GM23338 (cell line): ENCODE results near the gene EXOC2. TPM values are rescaled to one million over a fixed set of nuclear protein-coding genes. Genes with fewer than 3 reads are reported as not detected.

ENCODE experiments used
- ATAC-seq: fragments of 200-7000 bp; cut with Tn5 transposase; 3 replicates; pipeline ENCODE4 v1.9.1; 2020
- DNase-seq: peaks from one replicate; pipeline ENCODE4 v3.0.0-alpha.2; 2015; ENCODE audit warnings: low spot score
- H2AFZ ChIP-seq: fragments of 200-600 bp; sonication (generic); 2 replicates; pipeline ENCODE4 v1.8.0; 2016; ENCODE audit warnings: antibody characterized with exemption, mild to moderate bottlenecking, moderate library complexity
- H3F3A ChIP-seq: fragments of 200-600 bp; sonication (generic); replicated peaks from 2 replicates; pipeline ENCODE4 v1.8.0; 2017; ENCODE audit warnings: antibody characterized with exemption, mixed run types, low read depth
- H3K27ac ChIP-seq: fragments of 200-600 bp; sonication (generic); 2 replicates; pipeline ENCODE4 v1.6.1; 2016; ENCODE audit warnings: low read depth
- H3K27me3 ChIP-seq: fragments of 200-600 bp; sonication (generic); 2 replicates; pipeline ENCODE4 v1.8.0; 2016; ENCODE audit warnings: mild to moderate bottlenecking, mixed run types, moderate library complexity; ENCODE audit not compliant: insufficient read depth
- H3K36me3 ChIP-seq: fragments of 200-600 bp; sonication (generic); 2 replicates; pipeline ENCODE4 v1.8.0; 2016; ENCODE audit warnings: mild to moderate bottlenecking; ENCODE audit not compliant: insufficient read depth
- H3K4me1 ChIP-seq: fragments of 200-600 bp; sonication (generic); 2 replicates; pipeline ENCODE4 v1.8.0; 2016; ENCODE audit warnings: mild to moderate bottlenecking, moderate library complexity; ENCODE audit not compliant: insufficient read depth
- H3K4me2 ChIP-seq: fragments of 200-600 bp; sonication (generic); 2 replicates; pipeline ENCODE4 v1.7.1; 2017; ENCODE audit warnings: mixed run types
- H3K4me3 ChIP-seq: fragments of 200-600 bp; sonication (generic); 2 replicates; pipeline ENCODE4 v1.6.1; 2016; ENCODE audit warnings: mixed run types
- H3K79me2 ChIP-seq: fragments of 200-600 bp; sonication (generic); replicated peaks from 2 replicates; pipeline ENCODE4 v1.8.0; 2017; ENCODE audit warnings: mild to moderate bottlenecking; ENCODE audit not compliant: insufficient read depth
- H3K9me2 ChIP-seq: fragments of 200-600 bp; sonication (generic); 2 replicates; pipeline ENCODE4 v1.8.0; 2017; ENCODE audit not compliant: insufficient read depth
- H4K20me1 ChIP-seq: fragments of 200-600 bp; sonication (generic); replicated peaks from 2 replicates; pipeline ENCODE4 v1.8.0; 2017; ENCODE audit warnings: mild to moderate bottlenecking; ENCODE audit not compliant: insufficient read depth
- H3K27ac Mint-ChIP-seq: 2 replicates; pipeline ENCODE4 v1.8.0; 2020; ENCODE audit warnings: inconsistent platforms, mild to moderate bottlenecking, moderate library complexity, mixed read lengths
- H3K27me3 Mint-ChIP-seq: 3 replicates; pipeline ENCODE4 v1.8.0; 2022; ENCODE audit warnings: low read depth, mild to moderate bottlenecking, moderate library complexity, mixed read lengths, inconsistent platforms; ENCODE audit not compliant: insufficient read depth, poor library complexity
- H3K36me3 Mint-ChIP-seq: 3 replicates; pipeline ENCODE4 v1.8.0; 2021; ENCODE audit warnings: low read depth, mild to moderate bottlenecking, inconsistent platforms, moderate library complexity, mixed read lengths
- H3K4me1 Mint-ChIP-seq: 3 replicates; pipeline ENCODE4 v1.8.0; 2020; ENCODE audit warnings: mild to moderate bottlenecking, inconsistent platforms, mixed read lengths
- H3K4me3 Mint-ChIP-seq: 3 replicates; pipeline ENCODE4 v1.8.0; 2021; ENCODE audit warnings: moderate library complexity, mild to moderate bottlenecking, inconsistent platforms, mixed read lengths
- H3K9me3 Mint-ChIP-seq: 3 replicates; pipeline ENCODE4 v1.8.0; 2020; ENCODE audit warnings: moderate library complexity, mild to moderate bottlenecking, inconsistent platforms, mixed read lengths
- CREB1 ChIP-seq: fragments of 250-450 bp; sonication (Bioruptor Pico); IDR thresholded peaks from 2 replicates; pipeline ENCODE4 v1.5.0; 2020; ENCODE audit warnings: low read depth, mild to moderate bottlenecking, moderate library complexity
- ETS1 ChIP-seq: IDR thresholded peaks from 2 replicates; pipeline ENCODE4 v1.6.1; 2016; ENCODE audit warnings: antibody characterized with exemption
- EZH2 ChIP-seq: fragments of 200-600 bp; sonication (generic); IDR thresholded peaks from one replicate; pipeline ENCODE4 v1.8.0; 2017; ENCODE audit warnings: antibody characterized with exemption, mild to moderate bottlenecking, low read depth; ENCODE audit not compliant: unreplicated experiment
- NANOG ChIP-seq: IDR thresholded peaks from 2 replicates; pipeline ENCODE4 v1.6.1; 2016; ENCODE audit warnings: antibody characterized with exemption, borderline replicate concordance
- POLR2AphosphoS5 ChIP-seq: IDR thresholded peaks from 2 replicates; pipeline ENCODE4 v1.6.1; 2016; ENCODE audit warnings: antibody characterized with exemption, low read depth
- ZNF114 ChIP-seq: fragments of 250-450 bp; sonication (Bioruptor Pico); IDR thresholded peaks from 2 replicates; pipeline ENCODE4 v1.5.0; 2020; ENCODE audit warnings: mild to moderate bottlenecking, moderate library complexity
- ZNF331 ChIP-seq: fragments of 250-450 bp; sonication (Bioruptor Pico); IDR thresholded peaks from 2 replicates; pipeline ENCODE4 v1.5.0; 2020; ENCODE audit warnings: low read depth, mild to moderate bottlenecking, moderate library complexity
- polyA plus RNA-seq: library from polyadenylated mRNA; unstranded; fragments of >200 nt; fragmentation: Nextera tagmentation; extraction: Ambion mirVana; gene quantifications from 2 replicates; pipeline ENCODE4 v1.2.1, GENCODE V29; 2016
- total RNA-seq: library from RNA; depleted of rRNA; stranded (reverse); fragments of >200 nt; shearing (Covaris generic); gene quantifications from 2 replicates; pipeline ENCODE4 v1.2.3, GENCODE V29; 2014
- TF ChIP-seq, protein P1 (sequence below): IDR thresholded peaks from one replicate; pipeline ENCODE4 v1.6.1; 2018; ENCODE audit warnings: antibody characterized with exemption; ENCODE audit not compliant: unreplicated experiment

The EXOC2 gene
- total and polyA plus RNA-seq, 2 experiments from 2014 or later = 28.7 to 93.6 TPM

- no peak for TF ChIP-seq EZH2
- no peak for TF ChIP-seq ZNF331
- TF ChIP-seq ZNF114 = no peak
- no peak for TF ChIP-seq NANOG
These were observed 727 bp upstream of the EXOC2 start (continued) for GRCh38 chr6:693723-694009.

DNA sequence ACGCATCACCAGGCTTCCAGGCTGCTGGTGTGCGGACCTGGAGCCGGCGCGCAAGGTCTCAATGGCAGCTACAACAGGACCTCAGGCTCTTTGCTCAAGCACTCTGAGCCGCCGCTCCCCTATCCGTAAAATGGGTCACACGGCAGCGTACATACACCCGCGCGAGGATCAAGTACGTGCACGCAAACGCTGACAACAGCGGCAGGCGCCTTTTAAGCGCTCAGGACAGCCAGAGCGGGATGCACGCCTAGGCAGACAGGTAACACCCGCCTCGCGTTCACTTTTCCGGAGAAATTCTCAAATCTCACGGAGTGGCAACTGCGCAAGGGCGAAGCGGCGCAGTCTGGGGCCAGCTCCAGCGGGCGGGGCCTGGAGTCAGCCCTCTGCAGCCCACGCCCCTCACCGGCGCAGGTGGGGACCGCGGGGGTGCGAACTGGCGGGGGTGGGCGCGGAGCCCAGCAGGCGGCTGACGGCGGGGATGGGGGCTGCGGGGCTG, 535 bp downstream of the EXOC2 start:
- peak overlapping the region; percentile 81 for H3K27ac ChIP-seq
- H3K36me3 Mint-ChIP-seq = peaks cover 12% of the 10 kb centered on the region; the same call in 2 of the 3 replicates
- TF ChIP-seq, protein P1, sequence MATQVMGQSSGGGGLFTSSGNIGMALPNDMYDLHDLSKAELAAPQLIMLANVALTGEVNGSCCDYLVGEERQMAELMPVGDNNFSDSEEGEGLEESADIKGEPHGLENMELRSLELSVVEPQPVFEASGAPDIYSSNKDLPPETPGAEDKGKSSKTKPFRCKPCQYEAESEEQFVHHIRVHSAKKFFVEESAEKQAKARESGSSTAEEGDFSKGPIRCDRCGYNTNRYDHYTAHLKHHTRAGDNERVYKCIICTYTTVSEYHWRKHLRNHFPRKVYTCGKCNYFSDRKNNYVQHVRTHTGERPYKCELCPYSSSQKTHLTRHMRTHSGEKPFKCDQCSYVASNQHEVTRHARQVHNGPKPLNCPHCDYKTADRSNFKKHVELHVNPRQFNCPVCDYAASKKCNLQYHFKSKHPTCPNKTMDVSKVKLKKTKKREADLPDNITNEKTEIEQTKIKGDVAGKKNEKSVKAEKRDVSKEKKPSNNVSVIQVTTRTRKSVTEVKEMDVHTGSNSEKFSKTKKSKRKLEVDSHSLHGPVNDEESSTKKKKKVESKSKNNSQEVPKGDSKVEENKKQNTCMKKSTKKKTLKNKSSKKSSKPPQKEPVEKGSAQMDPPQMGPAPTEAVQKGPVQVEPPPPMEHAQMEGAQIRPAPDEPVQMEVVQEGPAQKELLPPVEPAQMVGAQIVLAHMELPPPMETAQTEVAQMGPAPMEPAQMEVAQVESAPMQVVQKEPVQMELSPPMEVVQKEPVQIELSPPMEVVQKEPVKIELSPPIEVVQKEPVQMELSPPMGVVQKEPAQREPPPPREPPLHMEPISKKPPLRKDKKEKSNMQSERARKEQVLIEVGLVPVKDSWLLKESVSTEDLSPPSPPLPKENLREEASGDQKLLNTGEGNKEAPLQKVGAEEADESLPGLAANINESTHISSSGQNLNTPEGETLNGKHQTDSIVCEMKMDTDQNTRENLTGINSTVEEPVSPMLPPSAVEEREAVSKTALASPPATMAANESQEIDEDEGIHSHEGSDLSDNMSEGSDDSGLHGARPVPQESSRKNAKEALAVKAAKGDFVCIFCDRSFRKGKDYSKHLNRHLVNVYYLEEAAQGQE = peak; percentile 12
- TF ChIP-seq ETS1 (no peak), NANOG (no peak), EZH2 (no peak), POLR2AphosphoS5 (no peak)
- no peaks in the 10 kb centered on the region for H3K9me2 ChIP-seq
- no peaks in the 10 kb centered on the region for H3K27me3 ChIP-seq
- peaks cover 12% of the 10 kb centered on the region for H3K27me3 Mint-ChIP-seq
- H3K4me3 Mint-ChIP-seq = peak overlapping the region; percentile 93
- no peaks in the 10 kb centered on the region; the same call in 1 of the 2 replicates for H4K20me1 ChIP-seq
- peaks cover 37% of the 10 kb centered on the region for H3K4me1 Mint-ChIP-seq
- DNase-seq (peak; percentile 76), ATAC-seq (peak; percentile 80)
- peaks cover 78% of the 10 kb centered on the region for H3K79me2 ChIP-seq
- no peaks in the 10 kb centered on the region for H3K36me3 ChIP-seq
- peak overlapping the region; percentile 76 for H3K4me3 ChIP-seq
- peaks cover 49% of the 10 kb centered on the region for H3K4me1 ChIP-seq
- H3K9me3 Mint-ChIP-seq = no peaks in the 10 kb centered on the region
- H2AFZ ChIP-seq = no peak overlapping the region
- H3K4me2 ChIP-seq = peak overlapping the region; percentile 88
- peak overlapping the region; percentile 88 for H3K27ac Mint-ChIP-seq
- 0 out of 2 replicates have a peak, but pooled peaks cover 3% of the 10 kb centered on the region for H3F3A ChIP-seq

DNA sequence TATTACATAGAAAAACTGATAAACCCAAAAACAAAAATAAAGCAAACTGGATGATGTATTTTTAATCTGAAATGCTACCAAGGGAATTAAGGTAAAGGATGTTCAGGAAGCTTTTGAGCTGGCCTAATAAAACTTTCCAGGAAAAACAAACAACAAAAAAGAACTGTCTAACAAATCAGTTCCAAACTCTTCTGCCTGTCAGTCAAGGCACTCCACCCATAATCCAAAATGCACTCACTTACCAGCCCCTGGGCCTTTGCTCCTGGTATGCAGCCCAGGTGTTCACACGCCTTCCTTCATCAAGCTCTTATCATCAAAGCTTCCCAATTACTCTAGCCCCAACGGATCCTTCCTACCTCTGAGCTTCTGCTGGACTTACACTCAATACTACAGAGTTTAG, 3.7 kb downstream of the EXOC2 start:
- peaks cover 6% of the 10 kb centered on the region; the same call in 2 of the 3 replicates for H3K36me3 Mint-ChIP-seq
- peaks cover 40% of the 10 kb centered on the region for H3K4me1 Mint-ChIP-seq
- no peaks in the 10 kb centered on the region for H3K9me2 ChIP-seq
- no peak overlapping the region for H3K4me3 Mint-ChIP-seq
- ATAC-seq = no peak
- no peak overlapping the region for H2AFZ ChIP-seq
- H3K9me3 Mint-ChIP-seq = no peaks in the 10 kb centered on the region
- H3K36me3 ChIP-seq = no peaks in the 10 kb centered on the region
- peaks cover 78% of the 10 kb centered on the region for H3K4me1 ChIP-seq
- H3K27me3 Mint-ChIP-seq = peaks cover 7% of the 10 kb centered on the region
- H4K20me1 ChIP-seq = no peaks in the 10 kb centered on the region; the same call in 1 of the 2 replicates
- DNase-seq = no peak
- H3K4me2 ChIP-seq = peak overlapping the region; percentile 52
- no peak overlapping the region for H3K4me3 ChIP-seq
- no peak overlapping the region for H3K27ac Mint-ChIP-seq
- peak overlapping the region; percentile 69 for H3K27ac ChIP-seq
- peaks cover 91% of the 10 kb centered on the region for H3K79me2 ChIP-seq
- TF ChIP-seq NANOG = no peak
- TF ChIP-seq CREB1 = no peak
- 0 out of 2 replicates have a peak, but pooled peaks cover 3% of the 10 kb centered on the region for H3F3A ChIP-seq
- no peaks in the 10 kb centered on the region for H3K27me3 ChIP-seq
